ENCODE measurements around the gene GNAO1. TPM values are rescaled to one million over a fixed set of nuclear protein-coding genes. Genes with fewer than 3 reads are reported as not detected.

Gene GNAO1
- polyA plus RNA-seq, 1 donor (not counting 4 experiments of a cell fraction or from before 2014, with no cell fraction given): 0.13 TPM

DNA sequence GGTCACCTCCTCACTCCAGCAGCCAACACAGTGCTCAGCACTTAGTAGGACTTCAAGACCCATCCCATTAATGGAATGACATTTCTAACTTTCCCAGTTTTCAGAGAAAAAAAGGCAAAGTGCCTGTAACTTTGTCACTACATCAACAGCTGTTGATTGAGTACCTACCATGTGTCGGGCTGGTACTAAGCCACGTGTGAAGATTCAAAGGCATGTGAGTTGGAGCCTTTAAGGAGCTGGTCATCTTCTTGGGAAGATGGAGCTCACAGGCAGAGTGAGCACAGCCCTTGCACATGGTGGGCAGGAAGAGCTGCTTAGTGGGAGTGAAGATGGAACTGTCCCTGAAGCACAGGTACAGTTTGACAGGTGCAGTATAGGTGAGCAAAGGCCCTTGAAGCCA is 88.6 kb downstream of the GNAO1 start:
- H3K36me3 ChIP-seq (ENCODE audit: control insufficient read depth in 2 of 2, extremely low read depth in 1 of 2, insufficient read depth in 2 of 2, low read length in 2 of 2): no peaks in the 10 kb centered on the region
- no peaks in the 10 kb centered on the region for H4K20me1 ChIP-seq (ENCODE audit: control insufficient read depth, extremely low read depth, insufficient read depth, low read length)
- no peaks in the 10 kb centered on the region for H3K4me1 ChIP-seq (ENCODE audit: control insufficient read depth, extremely low read depth, insufficient read depth, low read length)
- no peak overlapping the region for H3K4me2 ChIP-seq (ENCODE audit: control insufficient read depth, extremely low read depth, insufficient read depth, low read depth, low read length)
- peaks cover 6% of the 10 kb centered on the region for H3K27me3 ChIP-seq (ENCODE audit: control insufficient read depth, extremely low read depth, insufficient read depth, low read length)
- H3K27ac ChIP-seq (ENCODE audit: control insufficient read depth, insufficient read depth, low read length): no peak overlapping the region
- TF ChIP-seq, protein P1, sequence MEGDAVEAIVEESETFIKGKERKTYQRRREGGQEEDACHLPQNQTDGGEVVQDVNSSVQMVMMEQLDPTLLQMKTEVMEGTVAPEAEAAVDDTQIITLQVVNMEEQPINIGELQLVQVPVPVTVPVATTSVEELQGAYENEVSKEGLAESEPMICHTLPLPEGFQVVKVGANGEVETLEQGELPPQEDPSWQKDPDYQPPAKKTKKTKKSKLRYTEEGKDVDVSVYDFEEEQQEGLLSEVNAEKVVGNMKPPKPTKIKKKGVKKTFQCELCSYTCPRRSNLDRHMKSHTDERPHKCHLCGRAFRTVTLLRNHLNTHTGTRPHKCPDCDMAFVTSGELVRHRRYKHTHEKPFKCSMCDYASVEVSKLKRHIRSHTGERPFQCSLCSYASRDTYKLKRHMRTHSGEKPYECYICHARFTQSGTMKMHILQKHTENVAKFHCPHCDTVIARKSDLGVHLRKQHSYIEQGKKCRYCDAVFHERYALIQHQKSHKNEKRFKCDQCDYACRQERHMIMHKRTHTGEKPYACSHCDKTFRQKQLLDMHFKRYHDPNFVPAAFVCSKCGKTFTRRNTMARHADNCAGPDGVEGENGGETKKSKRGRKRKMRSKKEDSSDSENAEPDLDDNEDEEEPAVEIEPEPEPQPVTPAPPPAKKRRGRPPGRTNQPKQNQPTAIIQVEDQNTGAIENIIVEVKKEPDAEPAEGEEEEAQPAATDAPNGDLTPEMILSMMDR (optimal IDR thresholded peaks at IDR 0.05 in 1 of 3, IDR thresholded peaks at IDR 0.05 in 1 of 3, conservative IDR thresholded peaks at IDR 0.05 in 1 of 3; ENCODE audit: extremely low read depth in 1 of 3, insufficient read depth in 2 of 3, low read length in 3 of 3): no peak
- no peak for TF ChIP-seq EZH2 (IDR thresholded peaks at IDR 0.05; ENCODE audit: low read length)
- DNase-seq (ENCODE audit: low read depth, low spot score): no peak
- dilution Hi-C loops (cut with MboI; ENCODE audit: extremely low pct_ligation_motif_present, low sequenced_read_pairs): no loop called here
- no peaks in the 10 kb centered on the region for H3K9me3 ChIP-seq (ENCODE audit: control insufficient read depth, low read depth, low read length)
- no peak overlapping the region for H2AFZ ChIP-seq (ENCODE audit: control insufficient read depth, low read length)
- no peak overlapping the region for H3K9ac ChIP-seq (ENCODE audit: control insufficient read depth, extremely low read depth, insufficient read depth, low read length)
- FAIRE-seq: no peak
- no peaks in the 10 kb centered on the region for H3K79me2 ChIP-seq (ENCODE audit: control insufficient read depth, insufficient read depth, low read length)
- no peak overlapping the region for H3K4me3 ChIP-seq (ENCODE audit: control insufficient read depth in 2 of 3, extremely low read depth in 1 of 3, insufficient read depth in 2 of 3, low read depth in 1 of 3, low read length in 3 of 3)
- H3K9me1 ChIP-seq (ENCODE audit: control insufficient read depth, extremely low read depth, insufficient read depth, low read length): no peaks in the 10 kb centered on the region

DNA sequence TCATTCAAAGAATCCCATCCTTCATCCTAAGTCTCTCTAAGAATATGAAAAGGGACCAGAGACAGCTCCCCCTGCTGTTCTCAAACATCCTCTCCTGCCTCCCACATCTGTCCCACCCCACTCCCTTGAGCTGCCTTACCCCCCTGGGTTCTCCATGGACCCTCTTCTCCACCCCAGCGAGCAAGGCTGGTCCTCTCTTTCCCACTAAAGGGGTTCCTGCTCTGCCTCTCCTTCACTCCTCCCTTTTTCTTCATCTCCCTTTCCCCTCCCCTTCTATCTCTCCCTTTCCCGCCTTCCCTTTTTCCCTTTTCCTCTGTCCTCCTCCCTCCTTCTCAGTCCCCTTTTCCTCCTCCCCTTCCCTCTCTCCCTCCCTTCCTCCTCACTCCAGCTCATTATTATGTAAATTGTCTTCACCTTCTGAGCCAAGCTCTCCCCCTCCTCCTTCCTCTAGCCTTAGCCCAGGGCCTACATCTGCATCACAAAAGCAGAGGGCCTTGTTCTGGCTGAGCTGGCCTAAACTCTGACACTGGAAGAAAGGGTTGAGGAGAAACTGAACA is 90.0 kb downstream of the GNAO1 start:
- DNase-seq (ENCODE audit: low read depth, low spot score): no peak
- H2AFZ ChIP-seq (ENCODE audit: control insufficient read depth, low read length): no peak overlapping the region
- no peaks in the 10 kb centered on the region for H3K4me1 ChIP-seq (ENCODE audit: control insufficient read depth, extremely low read depth, insufficient read depth, low read length)
- no peaks in the 10 kb centered on the region for H3K9me3 ChIP-seq (ENCODE audit: control insufficient read depth, low read depth, low read length)
- FAIRE-seq: no peak
- no peak for TF ChIP-seq EZH2 (IDR thresholded peaks at IDR 0.05; ENCODE audit: low read length)
- TF ChIP-seq, protein P1 (optimal IDR thresholded peaks at IDR 0.05 in 1 of 3, IDR thresholded peaks at IDR 0.05 in 1 of 3, conservative IDR thresholded peaks at IDR 0.05 in 1 of 3; ENCODE audit: extremely low read depth in 1 of 3, insufficient read depth in 2 of 3, low read length in 3 of 3): peak; percentile 47 to 65 (median 65)
- dilution Hi-C loops (cut with MboI; ENCODE audit: extremely low pct_ligation_motif_present, low sequenced_read_pairs): no loop called here
- H4K20me1 ChIP-seq (ENCODE audit: control insufficient read depth, extremely low read depth, insufficient read depth, low read length): no peaks in the 10 kb centered on the region
- H3K27ac ChIP-seq (ENCODE audit: control insufficient read depth, insufficient read depth, low read length): no peak overlapping the region
- H3K4me2 ChIP-seq (ENCODE audit: control insufficient read depth, extremely low read depth, insufficient read depth, low read depth, low read length): no peak overlapping the region
- H3K9ac ChIP-seq (ENCODE audit: control insufficient read depth, extremely low read depth, insufficient read depth, low read length): no peak overlapping the region
- no peaks in the 10 kb centered on the region for H3K9me1 ChIP-seq (ENCODE audit: control insufficient read depth, extremely low read depth, insufficient read depth, low read length)
- no peaks in the 10 kb centered on the region for H3K36me3 ChIP-seq (ENCODE audit: control insufficient read depth in 2 of 2, extremely low read depth in 1 of 2, insufficient read depth in 2 of 2, low read length in 2 of 2)
- H3K79me2 ChIP-seq (ENCODE audit: control insufficient read depth, insufficient read depth, low read length): no peaks in the 10 kb centered on the region
- H3K27me3 ChIP-seq (ENCODE audit: control insufficient read depth, extremely low read depth, insufficient read depth, low read length): no peaks in the 10 kb centered on the region
- H3K4me3 ChIP-seq (ENCODE audit: control insufficient read depth in 2 of 3, extremely low read depth in 1 of 3, insufficient read depth in 2 of 3, low read depth in 1 of 3, low read length in 3 of 3): no peak overlapping the region

Data from keratinocyte (primary cell).